Mucosa of descending colon (tissue), 3 donors: ENCODE measurements around the gene KAZALD1. TPM values are rescaled to one million over a fixed set of nuclear protein-coding genes. Genes with fewer than 3 reads are reported as not detected.

ENCODE experiments used
- ATAC-seq: fragments of 200-7000 bp; cut with Tn5 transposase; one replicate; pipeline ENCODE4 v1.9.1; 2020; ENCODE audit warnings: mild to moderate bottlenecking, moderate library complexity
- DNase-seq, 3 donors: peaks; one replicate each; pipeline ENCODE4 v3.0.0-alpha.2; 2020
- H3K36me3 ChIP-seq: fragments of 200-600 bp; one replicate; pipeline ENCODE4 v1.8.0; 2021; ENCODE audit warnings: low read depth, mild to moderate bottlenecking
- H3K4me1 ChIP-seq: fragments of 200-600 bp; one replicate; pipeline ENCODE4 v1.8.0; 2021; ENCODE audit warnings: low read depth, mild to moderate bottlenecking
- H3K4me3 ChIP-seq: fragments of 200-600 bp; one replicate; pipeline ENCODE4 v1.8.0; 2021; ENCODE audit warnings: mild to moderate bottlenecking
- H3K9me3 ChIP-seq: fragments of 200-600 bp; one replicate; pipeline ENCODE4 v1.8.0; 2021; ENCODE audit warnings: mild to moderate bottlenecking
- intact Hi-C, 2 donors: fragments of 100-400 bp; cut with DNase I in 1 of 2; cut with micrococcal nuclease in 1 of 2; formaldehyde crosslinking; loops; one replicate each; pipeline versions ENCODE4 v1.11.0 to v1.11.1; 2022; cut with DNase I, micrococcal nuclease
- total RNA-seq, 3 donors: library from RNA; stranded (reverse); fragmentation: NEBNext Ultra II Directional in 2 of 3; extraction: Animal tissue kit (Norgen Biotek cat#: 25700) in 2 of 3; gene quantifications; one replicate each; pipeline versions ENCODE4 v1.2.1 to v1.2.4, GENCODE V29; 2021 to 2023
- TF ChIP-seq, protein P1 (sequence below): fragments of 200-600 bp; IDR thresholded peaks from one replicate; pipeline ENCODE4 v1.8.0; 2022; ENCODE audit warnings: antibody characterized with exemption, mild to moderate bottlenecking
- donor health status: DM: no; HTN: no; CAD: no; lungs with moderate emphysema.
- donor health status: DM: no; HTN: no; CAD: no.
- donor health status: DM: no; HTN: yes; CAD: no.

Gene KAZALD1
- total RNA-seq, 3 donors from 2014 or later, result 8.5 to 20.0 (median 16.7) TPM

DNA sequence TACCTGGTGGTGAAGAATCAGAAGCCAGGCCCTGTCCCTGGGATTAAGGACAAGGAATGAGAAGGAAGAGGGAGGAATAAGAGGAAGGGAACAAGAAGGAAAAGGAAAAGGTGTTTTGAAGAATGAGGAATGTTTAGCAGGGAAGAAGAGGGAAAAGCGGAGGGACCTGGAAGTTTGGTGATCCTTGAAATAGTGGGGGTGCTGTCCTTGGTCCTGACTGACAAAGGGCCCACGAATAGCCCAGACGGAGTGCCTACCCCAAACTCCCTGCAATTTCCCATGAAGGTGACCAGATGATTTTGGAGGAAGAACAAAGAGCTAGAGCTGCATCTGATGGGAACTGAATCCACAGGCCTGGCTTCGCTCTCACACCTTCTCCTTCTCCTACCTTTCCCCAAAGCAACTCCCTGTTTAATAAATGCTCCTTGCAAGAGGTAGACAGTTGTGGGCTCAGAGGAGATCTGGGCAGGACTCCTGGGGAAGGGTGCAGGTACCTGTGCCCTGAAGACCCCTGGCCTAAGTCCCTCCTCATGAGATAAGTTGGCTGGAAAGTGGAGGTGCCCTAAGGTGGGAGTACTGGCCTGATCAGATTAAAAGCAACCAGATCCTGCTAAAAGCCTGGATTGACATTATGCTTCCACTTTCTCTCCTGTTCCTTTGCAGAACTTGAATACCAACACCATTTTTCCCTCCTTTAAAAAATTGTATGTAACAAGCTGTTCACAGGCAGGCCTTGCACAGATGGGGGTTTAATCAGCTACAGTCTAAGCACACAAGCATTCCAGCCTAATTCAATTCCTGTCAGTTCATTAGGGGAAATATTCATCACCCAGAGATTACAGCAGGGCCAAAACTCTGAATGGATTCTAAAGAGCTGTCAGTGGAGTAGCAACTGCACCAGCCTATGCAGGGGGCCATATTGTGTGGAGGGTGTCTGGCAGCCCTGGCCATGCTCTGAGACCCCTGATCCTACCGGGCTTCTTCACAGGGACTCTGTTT is 19.4 kb downstream of the KAZALD1 start:
- H3K9me3 ChIP-seq, result no peaks in the 10 kb centered on the region
- no peaks in the 10 kb centered on the region for H3K4me1 ChIP-seq
- ATAC-seq, result no peak
- no peaks in the 10 kb centered on the region for H3K36me3 ChIP-seq
- intact Hi-C loops, result no loop called here
- TF ChIP-seq, protein P1, sequence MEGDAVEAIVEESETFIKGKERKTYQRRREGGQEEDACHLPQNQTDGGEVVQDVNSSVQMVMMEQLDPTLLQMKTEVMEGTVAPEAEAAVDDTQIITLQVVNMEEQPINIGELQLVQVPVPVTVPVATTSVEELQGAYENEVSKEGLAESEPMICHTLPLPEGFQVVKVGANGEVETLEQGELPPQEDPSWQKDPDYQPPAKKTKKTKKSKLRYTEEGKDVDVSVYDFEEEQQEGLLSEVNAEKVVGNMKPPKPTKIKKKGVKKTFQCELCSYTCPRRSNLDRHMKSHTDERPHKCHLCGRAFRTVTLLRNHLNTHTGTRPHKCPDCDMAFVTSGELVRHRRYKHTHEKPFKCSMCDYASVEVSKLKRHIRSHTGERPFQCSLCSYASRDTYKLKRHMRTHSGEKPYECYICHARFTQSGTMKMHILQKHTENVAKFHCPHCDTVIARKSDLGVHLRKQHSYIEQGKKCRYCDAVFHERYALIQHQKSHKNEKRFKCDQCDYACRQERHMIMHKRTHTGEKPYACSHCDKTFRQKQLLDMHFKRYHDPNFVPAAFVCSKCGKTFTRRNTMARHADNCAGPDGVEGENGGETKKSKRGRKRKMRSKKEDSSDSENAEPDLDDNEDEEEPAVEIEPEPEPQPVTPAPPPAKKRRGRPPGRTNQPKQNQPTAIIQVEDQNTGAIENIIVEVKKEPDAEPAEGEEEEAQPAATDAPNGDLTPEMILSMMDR, result no peak
- DNase-seq, result peak in 1 of 3 donors; percentile 30
- no peak overlapping the region for H3K4me3 ChIP-seq

DNA sequence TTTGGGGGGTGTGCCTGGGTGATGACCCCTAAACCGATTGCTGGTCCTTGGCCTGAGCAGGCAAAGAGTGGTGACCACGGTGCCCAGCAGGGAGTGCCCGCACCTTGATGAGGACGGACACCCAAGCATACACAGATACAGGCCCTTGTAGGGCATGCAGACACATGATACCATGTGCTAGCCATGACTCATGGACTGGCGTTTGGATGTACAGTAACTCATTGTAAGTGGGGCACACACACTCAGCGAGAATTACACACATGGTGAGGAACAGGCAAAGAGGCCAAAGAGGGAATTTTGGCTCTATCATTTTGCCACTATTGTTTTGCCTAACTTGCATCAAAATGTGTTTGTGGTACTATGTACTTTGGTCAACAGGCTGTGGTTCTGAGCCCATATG is 24.1 kb downstream of the KAZALD1 start:
- Histone ChIP-seq H3K9me3 (no peaks in the 10 kb centered on the region), H3K4me1 (no peaks in the 10 kb centered on the region), H3K4me3 (no peak overlapping the region), H3K36me3 (no peaks in the 10 kb centered on the region)
- TF ChIP-seq, protein P1, result no peak
- intact Hi-C loops, result no loop called here
- DNase-seq, result no peak
- no peak for ATAC-seq

DNA sequence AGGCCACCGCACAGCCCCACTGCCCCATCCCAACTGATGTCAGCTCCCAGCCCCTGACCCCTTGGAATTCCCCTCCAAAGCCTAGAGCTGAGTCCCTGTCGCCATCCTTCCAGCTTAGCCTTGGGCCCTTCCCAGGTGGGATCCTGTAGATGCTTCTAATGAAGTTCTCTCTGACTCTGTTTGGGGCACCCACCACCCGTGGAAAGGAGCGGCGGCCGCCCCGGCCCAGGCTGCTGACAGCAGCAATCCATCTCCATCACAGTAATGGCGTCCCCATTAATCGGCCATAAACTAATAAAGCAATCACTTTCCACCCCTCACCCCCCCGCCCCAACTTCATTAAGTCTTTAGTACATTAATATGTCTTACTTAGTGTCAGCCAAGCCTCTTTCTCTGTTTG is 25.6 kb downstream of the KAZALD1 start:
- Histone ChIP-seq H3K4me3 (no peak overlapping the region), H3K36me3 (no peaks in the 10 kb centered on the region), H3K9me3 (no peaks in the 10 kb centered on the region), H3K4me1 (no peaks in the 10 kb centered on the region)
- TF ChIP-seq, protein P1, result no peak
- ATAC-seq, result no peak
- intact Hi-C loops, result no loop called here
- DNase-seq, result no peak

DNA sequence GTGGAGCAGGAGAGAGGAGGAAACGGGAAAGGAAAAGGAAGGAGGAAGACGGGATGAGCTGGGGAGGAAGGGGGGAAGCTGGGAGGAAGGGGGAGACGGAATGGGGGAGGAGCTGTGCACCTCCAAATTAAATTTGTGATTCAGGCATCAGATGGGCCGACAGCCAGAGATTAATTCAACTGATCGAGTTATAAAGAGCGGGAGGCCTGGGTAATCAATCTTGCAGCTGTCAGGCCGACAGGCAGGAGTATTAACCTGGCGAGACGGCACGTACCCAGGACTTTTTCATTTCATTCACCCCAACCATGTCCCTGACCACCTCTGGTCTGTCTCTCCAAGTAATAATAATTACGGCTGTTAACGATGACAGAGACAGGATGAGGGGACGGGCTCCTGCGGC is 26.2 kb downstream of the KAZALD1 start:
- Histone ChIP-seq H3K4me3 (no peak overlapping the region), H3K36me3 (no peaks in the 10 kb centered on the region), H3K9me3 (no peaks in the 10 kb centered on the region), H3K4me1 (no peaks in the 10 kb centered on the region)
- intact Hi-C loops, result no loop called here
- ATAC-seq, result no peak
- TF ChIP-seq, protein P1, result no peak
- no peak for DNase-seq

DNA sequence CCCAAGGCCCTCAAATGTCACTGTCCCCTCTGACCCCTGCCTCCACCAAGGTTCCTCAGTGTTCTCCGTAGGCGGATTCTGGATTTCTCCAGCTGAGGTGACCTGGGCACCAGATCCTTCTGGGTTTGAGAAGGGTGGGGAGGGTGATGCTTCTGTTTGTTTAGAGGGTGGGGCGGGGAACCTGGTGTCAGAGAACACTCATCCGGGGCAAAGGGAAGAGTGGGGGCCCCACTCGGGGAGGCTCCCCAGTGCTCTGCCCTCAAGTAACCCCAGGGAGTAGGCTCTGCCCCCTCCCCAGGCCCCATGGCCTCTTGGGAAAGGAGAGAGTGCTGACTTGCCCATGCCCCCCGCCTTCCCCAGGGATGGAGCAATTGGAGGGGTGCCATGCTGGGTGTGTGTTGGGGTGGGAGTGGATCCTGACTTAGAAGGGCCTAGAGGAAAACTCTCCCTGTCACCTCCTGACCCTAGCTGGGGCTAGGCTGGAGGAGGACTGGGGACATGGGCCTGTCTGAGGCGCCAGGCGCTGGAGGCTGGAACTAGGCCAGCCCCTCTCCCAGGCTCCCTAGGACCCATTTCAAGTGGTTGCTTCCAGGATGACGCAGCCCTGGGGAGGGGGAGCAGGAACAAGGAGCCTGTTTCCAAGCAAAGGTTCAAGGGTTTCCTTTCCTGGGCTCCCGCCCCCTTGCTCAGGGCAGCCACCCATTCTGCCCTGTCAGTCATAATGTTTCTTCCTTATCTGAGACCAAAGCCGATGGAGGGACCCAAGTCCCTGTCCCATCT is 27.9 kb downstream of the KAZALD1 start:
- DNase-seq (no peak), ATAC-seq (peak; percentile 61)
- H3K9me3 ChIP-seq, result no peaks in the 10 kb centered on the region
- no peaks in the 10 kb centered on the region for H3K36me3 ChIP-seq
- TF ChIP-seq, protein P1, result no peak
- intact Hi-C loops, result loop anchor here in 1 of 2 donors (10.0 kb wide), 1 partner anchor 55 kb away; no protein-coding TSS in a partner anchor
- no peaks in the 10 kb centered on the region for H3K4me1 ChIP-seq
- no peak overlapping the region for H3K4me3 ChIP-seq
